ENCODE data around the gene CNOT8. TPM values are rescaled to one million over a fixed set of nuclear protein-coding genes. Genes with fewer than 3 reads are reported as not detected.

The CNOT8 gene
- total and polyA plus RNA-seq, 2 of the 4 experiments (the other 2 are of a cell fraction): 41.4 to 49.1 TPM

- Histone ChIP-seq H3K9me3 (ENCODE audit: control insufficient read depth, insufficient read depth, low read length) (no peaks in the 10 kb centered on the region), H3K4me1 (ENCODE audit: control insufficient read depth, insufficient read depth, low read length) (no peaks in the 10 kb centered on the region), H3K18ac (ENCODE audit: low read depth, low read length) (no peak overlapping the region), H2AK5ac (ENCODE audit: low read depth, low read length) (no peak overlapping the region), H3K79me1 (ENCODE audit: low read depth in 1 of 2, low read length in 2 of 2) (peaks cover 16 to 44% of the 10 kb centered on the region in 2 experiments), H3K14ac (replicated peaks; ENCODE audit: low read depth, low read length) (no peak overlapping the region), H4K20me1 (ENCODE audit: insufficient read depth, low read length) (no peaks in the 10 kb centered on the region), H2AFZ (replicated peaks; ENCODE audit: low read length, poor library complexity) (no peak overlapping the region), H3K27ac (ENCODE audit: insufficient read depth, low read length) (no peak overlapping the region), H2BK120ac (ENCODE audit: low read depth, low read length) (no peak overlapping the region), H3K56ac (ENCODE audit: extremely low read depth, insufficient read depth, low read length) (no peak overlapping the region), H3K9ac (ENCODE audit: low read depth, low read length) (no peak overlapping the region), H3K9me1 (ENCODE audit: insufficient read depth, low read length) (peaks cover 15% of the 10 kb centered on the region; the same call in 1 of the 2 replicates), H3K27me3 (ENCODE audit: control insufficient read depth, insufficient read depth, low read length) (no peaks in the 10 kb centered on the region), H2BK20ac (ENCODE audit: low read depth, low read length) (no peak overlapping the region), H4K8ac (ENCODE audit: low read depth in 2 of 2, low read length in 2 of 2) (no peak overlapping the region), H2BK5ac (ENCODE audit: low read depth, low read length, poor library complexity, severe bottlenecking) (no peak overlapping the region), H3K4me2 (ENCODE audit: low read depth, low read length) (no peak overlapping the region), H2AK9ac (replicated peaks; ENCODE audit: low read depth, low read length, poor library complexity) (no peak overlapping the region), H3K4ac (ENCODE audit: low read depth, low read length) (no peak overlapping the region), H4K91ac (ENCODE audit: insufficient read depth, low read depth, low read length) (no peak overlapping the region), H2BK15ac (ENCODE audit: low read depth, low read length) (no peak overlapping the region), H4K5ac (ENCODE audit: low read depth, low read length) (no peak overlapping the region; the same call in 1 of the 2 replicates), H3K36me3 (ENCODE audit: control insufficient read depth, insufficient read depth, low read length) (peaks cover 69% of the 10 kb centered on the region), H3K23ac (ENCODE audit: low read depth, low read length) (no peak overlapping the region), H3K4me3 (ENCODE audit: insufficient read depth, low read depth, low read length) (no peak overlapping the region)
- WGBS, 2 experiments (ENCODE audit: extremely low coverage in 2 of 2, insufficient read length in 1 of 2): no CpG with 5 or more reads among the region's 2 CpGs
- ATAC-seq (ENCODE audit: low read depth) (peak; percentile 55), DNase-seq (no peak)
- dilution Hi-C loops (cut with HindIII; ENCODE audit: low sequenced_read_pairs, unreplicated experiment): no loop called here
- ChIA-PET POLR2A (ENCODE audit: unreplicated experiment) (no interaction called here), CTCF (no interaction called here)
- TF ChIP-seq RAD21 (IDR thresholded peaks at IDR 0.05; ENCODE audit: low read length) (no peak), NFE2L2 (IDR thresholded peaks at IDR 0.05; ENCODE audit: low read depth, low read length) (no peak), CHD1 (IDR thresholded peaks at IDR 0.05; ENCODE audit: low read depth, low read length) (no peak), CTCF (conservative IDR thresholded peaks at IDR 0.05; ENCODE audit: low read depth, low read length) (no peak), SMC3 (IDR thresholded peaks at IDR 0.05; ENCODE audit: low read depth, low read length) (no peak), CEBPB (IDR thresholded peaks at IDR 0.05; ENCODE audit: low read depth, low read length) (no peak), USF2 (IDR thresholded peaks at IDR 0.05; ENCODE audit: low read depth, low read length) (no peak), RCOR1 (IDR thresholded peaks at IDR 0.05; ENCODE audit: insufficient replicate concordance, low read length) (no peak), POLR2A (IDR thresholded peaks at IDR 0.05; ENCODE audit: low read depth, low read length) (no peak), MAFK (IDR thresholded peaks at IDR 0.05; ENCODE audit: low read depth, low read length) (no peak), MAZ (IDR thresholded peaks at IDR 0.05; ENCODE audit: borderline replicate concordance, low read depth, low read length) (no peak), RFX5 (IDR thresholded peaks at IDR 0.05; ENCODE audit: low read depth, low read length) (no peak), MXI1 (IDR thresholded peaks at IDR 0.05; ENCODE audit: borderline replicate concordance, low read depth, low read length) (no peak), FOS (IDR thresholded peaks at IDR 0.05; ENCODE audit: low read depth, low read length) (no peak), BHLHE40 (IDR thresholded peaks at IDR 0.05; ENCODE audit: low read depth, low read length) (no peak)
- TF ChIP-seq, protein P1, sequence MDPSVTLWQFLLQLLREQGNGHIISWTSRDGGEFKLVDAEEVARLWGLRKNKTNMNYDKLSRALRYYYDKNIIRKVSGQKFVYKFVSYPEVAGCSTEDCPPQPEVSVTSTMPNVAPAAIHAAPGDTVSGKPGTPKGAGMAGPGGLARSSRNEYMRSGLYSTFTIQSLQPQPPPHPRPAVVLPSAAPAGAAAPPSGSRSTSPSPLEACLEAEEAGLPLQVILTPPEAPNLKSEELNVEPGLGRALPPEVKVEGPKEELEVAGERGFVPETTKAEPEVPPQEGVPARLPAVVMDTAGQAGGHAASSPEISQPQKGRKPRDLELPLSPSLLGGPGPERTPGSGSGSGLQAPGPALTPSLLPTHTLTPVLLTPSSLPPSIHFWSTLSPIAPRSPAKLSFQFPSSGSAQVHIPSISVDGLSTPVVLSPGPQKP (IDR thresholded peaks at IDR 0.05; ENCODE audit: borderline replicate concordance, low read depth, low read length): no peak
- no TSS peak for BruUV-seq (replicated peaks)
- intact Hi-C loops (cut with micrococcal nuclease): no loop called here
- in situ Hi-C loops (cut with MboI; ENCODE audit: low sequenced_read_pairs): loop anchor here (25.0 kb wide), 1 partner anchor 356 kb away; no protein-coding TSS in a partner anchor
These were observed 39.8 kb upstream of the CNOT8 start for GRCh38 chr5:154818471-154819116.

All from IMR-90 (cell line).